Neuronal stem cell (in vitro differentiated cells): ENCODE results near the gene SORCS2.

Experiments used
- DNase-seq: peaks from one replicate; pipeline ENCODE4 v3.0.0-alpha.2; 2013; ENCODE audit warnings: low spot score
- H2AFZ ChIP-seq: one replicate; pipeline ENCODE4 v1.6.1; 2013; ENCODE audit warnings: mild to moderate bottlenecking, low read length, inconsistent platforms
- H2AK5ac ChIP-seq: 2 replicates; pipeline ENCODE4 v1.6.1; 2013; ENCODE audit warnings: low read depth, mild to moderate bottlenecking, inconsistent platforms, low read length, moderate library complexity, mixed read lengths
- H2BK120ac ChIP-seq: 2 replicates; pipeline ENCODE4 v1.6.1; 2013; ENCODE audit warnings: low read depth, mild to moderate bottlenecking, inconsistent platforms, low read length, moderate library complexity, mixed read lengths
- H2BK12ac ChIP-seq: one replicate; pipeline ENCODE4 v1.6.1; 2013; ENCODE audit warnings: low read length, inconsistent platforms
- H2BK15ac ChIP-seq: 2 replicates; pipeline ENCODE4 v1.6.1; 2013; ENCODE audit warnings: mild to moderate bottlenecking, low read length, inconsistent platforms, mixed read lengths
- H2BK5ac ChIP-seq: one replicate; pipeline ENCODE4 v1.6.1; 2013; ENCODE audit warnings: inconsistent platforms, mild to moderate bottlenecking, low read length, moderate library complexity
- H3K14ac ChIP-seq: one replicate; pipeline ENCODE4 v1.6.1; 2013; ENCODE audit warnings: low read length, inconsistent platforms
- H3K18ac ChIP-seq: 2 replicates; pipeline ENCODE4 v1.6.1; 2013; ENCODE audit warnings: low read length, inconsistent platforms
- H3K23ac ChIP-seq: 2 replicates; pipeline ENCODE4 v1.6.1; 2013; ENCODE audit warnings: low read depth, mild to moderate bottlenecking, mixed read lengths, low read length, inconsistent platforms; ENCODE audit not compliant: poor library complexity
- H3K27ac ChIP-seq: replicated peaks from 3 replicates; pipeline ENCODE4 v1.5.1; 2013; ENCODE audit warnings: low read length, inconsistent platforms
- H3K27me3 ChIP-seq, 3 experiments: 2 replicates each; pipeline ENCODE4 v1.6.1; 2013; ENCODE audit warnings: low read length in 3 of 3, mild to moderate bottlenecking in 2 of 3, inconsistent platforms in 1 of 3, low read depth in 1 of 3, mixed read lengths in 1 of 3, moderate library complexity in 1 of 3; ENCODE audit not compliant: control insufficient read depth in 3 of 3, insufficient read depth in 3 of 3
- H3K36me3 ChIP-seq, 2 donors: replicated peaks in 1 of 2; 2 replicates each; pipeline ENCODE4 v1.6.1; 2013; ENCODE audit warnings: low read length in 2 of 2; ENCODE audit not compliant: control insufficient read depth in 2 of 2, insufficient read depth in 2 of 2
- H3K4ac ChIP-seq: 2 replicates; pipeline ENCODE4 v1.6.1; 2013; ENCODE audit warnings: inconsistent platforms, mild to moderate bottlenecking, low read length, moderate library complexity
- H3K4me1 ChIP-seq, 2 donors: 1 replicate in 1 of 2; 2 replicates in 1 of 2; pipeline ENCODE4 v1.6.1; 2013; ENCODE audit warnings: low read length in 2 of 2, low read depth in 1 of 2; ENCODE audit not compliant: control insufficient read depth in 2 of 2, insufficient read depth in 1 of 2
- H3K4me2 ChIP-seq: one replicate; pipeline ENCODE4 v1.6.1; 2013; ENCODE audit warnings: mild to moderate bottlenecking, low read length, inconsistent platforms; ENCODE audit not compliant: insufficient read depth, poor library complexity, severe bottlenecking
- H3K4me3 ChIP-seq, 2 donors: 2 replicates each; pipeline ENCODE4 v1.5.1; 2013; ENCODE audit warnings: low read length in 2 of 2, mild to moderate bottlenecking in 2 of 2, inconsistent platforms in 1 of 2, moderate library complexity in 1 of 2
- H3K79me1 ChIP-seq: one replicate; pipeline ENCODE4 v1.6.1; 2013; ENCODE audit warnings: low read depth, mild to moderate bottlenecking, inconsistent platforms, low read length, moderate library complexity
- H3K9ac ChIP-seq: one replicate; pipeline ENCODE4 v1.6.1; 2013; ENCODE audit warnings: mild to moderate bottlenecking, low read depth, low read length, inconsistent platforms; ENCODE audit not compliant: poor library complexity
- H3K9me3 ChIP-seq, 2 donors: replicated peaks in 1 of 2; 2 replicates each; pipeline versions ENCODE3 to v1.6.1; 2013; ENCODE audit warnings: low read length in 2 of 2, mild to moderate bottlenecking in 2 of 2, inconsistent platforms in 1 of 2, low read depth in 1 of 2, mixed read lengths in 1 of 2, moderate library complexity in 1 of 2; ENCODE audit not compliant: control insufficient read depth in 2 of 2, insufficient read depth in 1 of 2
- H4K8ac ChIP-seq: one replicate; pipeline ENCODE4 v1.6.1; 2013; ENCODE audit warnings: low read depth, mild to moderate bottlenecking, inconsistent platforms, low read length, moderate library complexity
- H4K91ac ChIP-seq: one replicate; pipeline ENCODE4 v1.6.1; 2013; ENCODE audit warnings: low read length, low read depth, mild to moderate bottlenecking, inconsistent platforms; ENCODE audit not compliant: poor library complexity
- WGBS, 2 donors: extraction: QIAGEN DNeasy Blood & Tissue Kit; methylation state at CpG; one replicate each; pipeline ENCODE4 v1.1.7; 2013; ENCODE audit warnings: missing lambda C conversion rate in 2 of 2, mixed read lengths in 1 of 2; ENCODE audit not compliant: insufficient read length in 2 of 2, insufficient replicate concordance in 1 of 2; ENCODE audit errors: extremely low coverage in 2 of 2; 5-methylcytosine and 5-hydroxymethylcytosine counted together

SORCS2 gene

GRCh38 chr4:7760228-7760627 is 567.9 kb downstream of the SORCS2 start:
- Histone ChIP-seq H3K14ac (no peak overlapping the region), H3K9me3 (no peaks in the 10 kb centered on the region), H4K91ac (no peak overlapping the region), H2AFZ (no peak overlapping the region), H2BK120ac (no peak overlapping the region), H3K18ac (no peak overlapping the region), H2BK12ac (no peak overlapping the region), H2BK5ac (no peak overlapping the region), H3K23ac (no peak overlapping the region), H4K8ac (no peak overlapping the region), H2AK5ac (no peak overlapping the region), H3K27me3 (peaks cover 0 to 3% (median 0%) of the 10 kb centered on the region in 3 experiments), H3K9ac (no peak overlapping the region), H2BK15ac (no peak overlapping the region), H3K4me3 (no peak overlapping the region), H3K4me2 (no peak overlapping the region), H3K4ac (no peak overlapping the region), H3K36me3 (peaks cover 2% of the 10 kb centered on the region in 2 donors), H3K79me1 (peaks cover 3% of the 10 kb centered on the region), H3K4me1 (peaks cover 9 to 17% of the 10 kb centered on the region in 2 donors), H3K27ac (no peak overlapping the region)
- DNase-seq = no peak
- no CpG with 5 or more reads among the region's 9 CpGs for WGBS, 2 donors

GRCh38 chr4:7760706-7761105 is 568.4 kb downstream of the SORCS2 start:
- H2BK15ac ChIP-seq = no peak overlapping the region
- H2BK12ac ChIP-seq = no peak overlapping the region
- H3K79me1 ChIP-seq = peaks cover 4% of the 10 kb centered on the region
- H4K8ac ChIP-seq = no peak overlapping the region
- no peak overlapping the region for H3K4me3 ChIP-seq
- DNase-seq = no peak
- peaks cover 9 to 17% of the 10 kb centered on the region in 2 donors for H3K4me1 ChIP-seq
- H3K4ac ChIP-seq = no peak overlapping the region
- peak overlapping the region; percentile 30 for H2AK5ac ChIP-seq
- no CpG with 5 or more reads among the region's 16 CpGs for WGBS, 2 donors
- H3K9ac ChIP-seq = no peak overlapping the region
- H3K27ac ChIP-seq = no peak overlapping the region
- peaks cover 2 to 3% of the 10 kb centered on the region in 2 donors for H3K36me3 ChIP-seq
- no peak overlapping the region for H4K91ac ChIP-seq
- H3K4me2 ChIP-seq = no peak overlapping the region
- H3K18ac ChIP-seq = peak overlapping the region; percentile 56
- no peak overlapping the region for H2BK120ac ChIP-seq
- no peak overlapping the region for H3K23ac ChIP-seq
- H3K27me3 ChIP-seq = peaks cover 0 to 3% (median 0%) of the 10 kb centered on the region in 3 experiments
- H2BK5ac ChIP-seq = no peak overlapping the region
- H3K9me3 ChIP-seq = no peaks in the 10 kb centered on the region
- no peak overlapping the region for H3K14ac ChIP-seq
- no peak overlapping the region for H2AFZ ChIP-seq

- Histone ChIP-seq H3K79me1 (peaks cover 4% of the 10 kb centered on the region), H3K14ac (no peak overlapping the region), H2BK5ac (no peak overlapping the region), H3K4me2 (no peak overlapping the region), H3K4ac (no peak overlapping the region), H3K4me3 (no peak overlapping the region), H3K9me3 (no peaks in the 10 kb centered on the region), H4K91ac (no peak overlapping the region), H2BK12ac (no peak overlapping the region), H4K8ac (no peak overlapping the region), H3K23ac (no peak overlapping the region), H3K18ac (peak overlapping the region; percentile 79), H3K27me3 (peaks cover 0 to 3% (median 0%) of the 10 kb centered on the region in 3 experiments), H2BK15ac (no peak overlapping the region), H3K9ac (no peak overlapping the region), H2AFZ (no peak overlapping the region), H3K27ac (no peak overlapping the region), H2BK120ac (no peak overlapping the region), H3K36me3 (peaks cover 2 to 3% of the 10 kb centered on the region in 2 donors), H2AK5ac (peak overlapping the region; percentile 28), H3K4me1 (peaks cover 9 to 17% of the 10 kb centered on the region in 2 donors)
- no peak for DNase-seq
- WGBS, 2 donors = no CpG with 5 or more reads among the region's 11 CpGs
Measured at GRCh38 chr4:7761312-7761711, 569.0 kb downstream of the SORCS2 start.

- Histone ChIP-seq H3K27ac (no peak overlapping the region), H3K4ac (no peak overlapping the region), H4K8ac (no peak overlapping the region), H3K4me2 (no peak overlapping the region), H3K79me1 (peaks cover 2% of the 10 kb centered on the region), H4K91ac (no peak overlapping the region), H2BK5ac (no peak overlapping the region), H3K36me3 (peaks cover 2 to 3% of the 10 kb centered on the region in 2 donors), H2BK12ac (no peak overlapping the region), H3K18ac (no peak overlapping the region), H3K27me3 (peaks cover 0 to 3% (median 0%) of the 10 kb centered on the region in 3 experiments), H3K14ac (no peak overlapping the region), H2BK15ac (peak overlapping the region; percentile 6), H3K4me3 (no peak overlapping the region), H3K9ac (peak overlapping the region; percentile 12), H3K9me3 (no peaks in the 10 kb centered on the region), H2BK120ac (no peak overlapping the region), H2AFZ (no peak overlapping the region), H3K4me1 (peaks cover 9 to 17% of the 10 kb centered on the region in 2 donors), H3K23ac (no peak overlapping the region), H2AK5ac (peak overlapping the region; percentile 28)
- DNase-seq = peak; percentile 47
- WGBS, 2 donors = no CpG with 5 or more reads among the region's 12 CpGs
Measured at GRCh38 chr4:7761720-7762119, 569.4 kb downstream of the SORCS2 start.
